Endometrial microvascular endothelial cells (primary cell): ENCODE results near the gene MSH3. TPM values are rescaled to one million over a fixed set of nuclear protein-coding genes. Genes with fewer than 3 reads are reported as not detected.
"Not testable (repeated sequence)": the region's sequence is repeated elsewhere in the genome, so short reads cannot be mapped to it uniquely, and the experiment has no call there.

ENCODE experiments used
- in situ Hi-C: cut with HindIII; loops from 2 replicates; pipeline ENCODE4 v1.10.0; 2017; ENCODE audit warnings: low sequenced_read_pairs, low pct_unique_long_range_greater_than_20kb; ENCODE audit errors: inconsistent ontology term
- total RNA-seq: library from RNA; depleted of rRNA; stranded (reverse); fragments of >200 nt; gene quantifications from one replicate; pipeline ENCODE4 v1.2.3, GENCODE V29; 2015; ENCODE audit errors: inconsistent ontology term

MSH3 gene
- total RNA-seq, 1 donor from 2014 or later: 9.8 TPM

- in situ Hi-C loops: no loop called here
These were observed 950 bp upstream of the MSH3 start for GRCh38 chr5:80653502-80653901.

DNA sequence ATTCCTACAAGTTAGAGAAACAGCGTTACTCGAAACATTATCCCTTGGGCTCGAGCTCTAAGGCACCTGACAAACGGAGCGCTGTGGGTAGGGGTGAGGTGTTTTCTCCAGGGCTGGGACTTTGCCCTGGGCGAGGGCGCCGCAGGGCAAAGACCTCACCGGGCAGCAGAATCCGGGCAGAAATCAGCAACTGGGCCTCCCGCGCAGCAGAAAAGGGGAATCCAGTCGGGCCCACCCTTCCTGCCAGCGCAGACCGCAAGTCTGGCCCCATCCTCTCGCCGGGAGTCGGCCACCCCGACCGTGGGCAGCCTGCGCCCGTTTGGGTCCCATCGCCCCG lies 430 bp upstream of the MSH3 start:
- in situ Hi-C loops: no loop called here

DNA sequence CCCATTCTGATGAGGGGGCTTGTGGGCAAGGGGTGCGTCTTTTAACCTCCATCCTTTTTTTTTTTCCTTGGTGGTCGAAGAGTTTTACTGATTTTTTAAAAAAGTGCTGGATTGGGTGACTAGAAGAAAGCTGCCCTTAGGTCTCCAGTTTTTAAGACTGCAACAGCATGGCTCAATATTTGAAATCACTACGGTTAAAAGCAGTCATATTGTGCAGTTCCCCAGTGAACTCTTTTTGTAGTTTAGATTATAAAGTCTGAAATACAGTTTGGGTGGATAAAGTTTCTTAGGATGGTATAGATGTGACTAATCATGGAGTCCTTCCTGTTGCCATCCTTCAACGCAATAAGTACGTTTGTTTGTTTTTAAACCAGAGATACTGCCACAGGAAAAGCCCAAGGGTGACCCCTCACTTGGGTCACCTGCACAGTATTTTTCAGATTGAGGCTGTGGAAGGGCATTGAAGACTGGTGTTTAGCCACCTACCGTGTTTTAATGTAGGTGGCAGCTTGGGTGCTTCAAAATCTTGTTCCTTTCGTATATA lies 851 bp downstream of the MSH3 start:
- in situ Hi-C loops: no loop called here

GRCh38 chr5:80656425-80656824 lies 2.0 kb downstream of the MSH3 start:
- in situ Hi-C loops: no loop called here

- in situ Hi-C loops: no loop called here
These were observed 4.7 kb downstream of the MSH3 start for GRCh38 chr5:80659106-80659505.

DNA sequence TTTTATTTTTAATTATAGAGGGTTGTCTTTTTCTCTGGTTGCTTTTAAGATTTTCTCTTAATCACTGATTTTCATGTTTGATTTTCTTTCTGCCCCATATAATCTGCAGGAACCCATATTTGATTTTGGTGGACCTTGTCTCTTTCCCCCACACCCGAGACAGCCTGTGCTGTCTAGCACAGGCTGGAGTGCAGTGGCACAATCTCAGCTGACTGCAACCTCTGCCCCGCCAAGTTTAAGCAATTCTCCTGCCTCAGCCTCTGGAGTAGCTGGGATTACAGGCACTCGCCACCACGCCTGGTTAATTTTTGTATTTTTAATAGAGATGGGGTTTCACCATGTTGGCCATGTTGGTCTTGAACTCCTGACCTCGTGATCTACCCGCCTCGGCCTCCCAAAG lies 6.2 kb downstream of the MSH3 start:
- in situ Hi-C loops: not testable (repeated sequence)

- in situ Hi-C loops: no loop called here
These were observed 7.7 kb downstream of the MSH3 start for GRCh38 chr5:80662108-80662507.

- in situ Hi-C loops: no loop called here
These were observed 10.6 kb downstream of the MSH3 start for GRCh38 chr5:80665057-80665456.

DNA sequence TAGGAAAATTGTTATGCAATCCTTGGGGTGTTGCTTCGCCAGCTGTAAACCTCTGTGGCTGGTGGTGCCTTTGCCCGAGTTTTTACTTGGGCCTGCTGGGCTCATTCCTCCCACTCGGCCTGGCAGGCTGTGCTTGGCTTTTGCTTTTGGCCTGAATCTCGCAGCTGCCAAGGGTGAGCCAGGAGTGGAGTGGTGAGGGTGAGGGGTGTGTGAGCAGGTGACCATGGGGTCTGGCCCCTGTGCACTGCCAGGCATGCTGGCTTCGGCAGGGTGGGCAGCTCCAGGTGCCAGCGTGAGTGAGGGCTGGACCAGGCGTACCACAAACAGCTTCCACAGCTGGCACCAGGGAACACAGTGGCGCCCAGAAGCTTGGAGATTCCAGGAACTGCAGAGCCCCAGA lies 12.9 kb downstream of the MSH3 start:
- in situ Hi-C loops: no loop called here

GRCh38 chr5:80668016-80668969 lies 13.8 kb downstream of the MSH3 start:
- in situ Hi-C loops: no loop called here

GRCh38 chr5:80672140-80672736 lies 17.8 kb downstream of the MSH3 start:
- in situ Hi-C loops: no loop called here

- in situ Hi-C loops: no loop called here
These were observed 22.3 kb downstream of the MSH3 start for GRCh38 chr5:80676706-80677105.

GRCh38 chr5:80686757-80687156 lies 32.3 kb downstream of the MSH3 start:
- in situ Hi-C loops: no loop called here

DNA sequence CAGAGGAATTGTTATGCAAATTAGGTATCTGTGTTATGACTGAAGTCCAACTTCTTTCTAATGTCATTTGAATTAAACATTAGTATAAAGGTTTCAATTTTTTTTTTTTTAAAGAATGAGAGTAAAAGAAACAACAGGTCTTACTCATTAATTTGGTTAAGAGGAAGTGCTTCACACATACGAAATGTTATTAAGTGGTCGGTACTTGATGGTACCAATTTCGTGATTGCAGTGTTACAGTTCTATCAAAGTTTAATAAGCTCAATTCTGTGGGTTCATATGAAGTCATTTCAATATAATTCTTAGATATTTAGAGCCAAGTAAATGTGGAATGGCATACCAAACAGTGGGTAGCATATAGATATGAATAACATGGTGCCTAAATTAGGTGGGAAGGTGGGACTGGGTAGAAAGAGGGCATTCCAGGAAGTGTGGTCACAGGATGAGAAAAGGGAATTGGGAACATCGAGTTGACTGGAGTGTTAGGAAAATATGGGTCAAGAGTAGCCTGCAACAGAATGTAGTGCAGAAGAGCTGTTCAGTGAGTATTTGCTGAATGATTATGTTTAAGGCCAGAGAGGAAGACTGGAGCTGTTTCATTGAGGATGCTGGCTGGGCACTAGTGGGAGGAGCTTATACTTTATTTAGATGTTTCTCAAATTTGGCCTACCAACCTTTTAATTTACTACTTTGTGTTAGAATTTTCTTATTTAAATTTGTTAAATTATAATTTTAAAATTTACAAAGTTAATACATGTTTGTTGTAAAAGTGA lies 34.4 kb downstream of the MSH3 start:
- in situ Hi-C loops: no loop called here

GRCh38 chr5:80689627-80690026 lies 35.2 kb downstream of the MSH3 start:
- in situ Hi-C loops: no loop called here

GRCh38 chr5:80695666-80696065 lies 41.2 kb downstream of the MSH3 start:
- in situ Hi-C loops: no loop called here

GRCh38 chr5:80696450-80696849 lies 42.0 kb downstream of the MSH3 start:
- in situ Hi-C loops: no loop called here

GRCh38 chr5:80697100-80697499 lies 42.6 kb downstream of the MSH3 start:
- in situ Hi-C loops: no loop called here

GRCh38 chr5:80698369-80698768 lies 43.9 kb downstream of the MSH3 start:
- in situ Hi-C loops: no loop called here
